H1 (cell line): ENCODE data around the gene PEPD. TPM values are rescaled to one million over a fixed set of nuclear protein-coding genes. Genes with fewer than 3 reads are reported as not detected.
A peak's percentile ranks its signal among the peaks of the same experiment; 100 is the strongest.

Experiments used
- CTCF ChIA-PET: fragments of 300-600 bp; sonication (Branson Sonifier 250); formaldehyde crosslinking; loops from one replicate; lab custom pipeline; 2021; ENCODE audit not compliant: partially characterized antibody; lab: Charles Lee
- POLR2A ChIA-PET: fragments of 300-600 bp; sonication (Branson Sonifier 250); formaldehyde crosslinking; loops from one replicate; lab custom pipeline; 2021; ENCODE audit warnings: inconsistent platforms; ENCODE audit not compliant: partially characterized antibody; lab: Charles Lee
- DNase-seq, 2 experiments: peaks; one replicate each; pipeline versions ENCODE4 v3.0.0 to v3.0.0-alpha.2; 2010 to 2022; ENCODE audit warnings: low spot score in 2 of 2, low read depth in 1 of 2, mixed read lengths in 1 of 2
- FAIRE-seq: peaks from 2 replicates; lab custom pipeline; 2011; peaks lifted over from hg19 to GRCh38; lab: Jason Lieb, UNC
- H2AFZ ChIP-seq: 2 replicates; pipeline ENCODE4 v1.8.1; 2012; ENCODE audit warnings: low read length, inconsistent platforms
- H2AK5ac ChIP-seq: 2 replicates; pipeline ENCODE4 v1.6.1; 2013; ENCODE audit warnings: low read depth, low read length
- H2BK120ac ChIP-seq: replicated peaks from 2 replicates; pipeline ENCODE3; 2013; ENCODE audit warnings: low read depth, low read length, inconsistent platforms
- H2BK12ac ChIP-seq: 2 replicates; pipeline ENCODE4 v1.6.1; 2013; ENCODE audit warnings: low read depth, low read length
- H2BK15ac ChIP-seq: 2 replicates; pipeline ENCODE4 v1.6.1; 2013; ENCODE audit warnings: low read length
- H2BK20ac ChIP-seq: 2 replicates; pipeline ENCODE4 v1.6.1; 2013; ENCODE audit warnings: low read length
- H2BK5ac ChIP-seq: 2 replicates; pipeline ENCODE4 v1.6.1; 2013; ENCODE audit warnings: low read depth, low read length
- H3K14ac ChIP-seq: 2 replicates; pipeline ENCODE4 v1.6.1; 2013; ENCODE audit warnings: inconsistent platforms; ENCODE audit not compliant: insufficient read length
- H3K18ac ChIP-seq: 2 replicates; pipeline ENCODE4 v1.6.1; 2013; ENCODE audit warnings: low read length; ENCODE audit errors: extremely low read depth
- H3K23ac ChIP-seq: 2 replicates; pipeline ENCODE4 v1.6.1; 2013; ENCODE audit warnings: inconsistent platforms; ENCODE audit not compliant: insufficient read length
- H3K23me2 ChIP-seq: 2 replicates; pipeline ENCODE4 v1.6.1; 2013; ENCODE audit warnings: low read depth, low read length
- H3K27ac ChIP-seq: 2 replicates; pipeline ENCODE4 v1.6.1; 2011; ENCODE audit warnings: low read depth, low read length, inconsistent platforms
- H3K27me3 ChIP-seq, 4 experiments: replicated peaks in 1 of 4; 1 replicate in 1 of 4; 2 replicates in 3 of 4; pipeline versions ENCODE4 v1.6.1 to v1.8.1; 2011 to 2013; ENCODE audit warnings: low read length in 3 of 4, mild to moderate bottlenecking in 3 of 4, inconsistent platforms in 2 of 4, mixed read lengths in 2 of 4, moderate library complexity in 1 of 4; ENCODE audit not compliant: control insufficient read depth in 3 of 4, insufficient read depth in 3 of 4; ENCODE audit errors: extremely low read depth in 1 of 4
- H3K36me3 ChIP-seq, 4 experiments: 2 replicates each; pipeline versions ENCODE4 v1.6.1 to v1.8.1; 2011 to 2013; ENCODE audit warnings: mild to moderate bottlenecking in 4 of 4, low read length in 3 of 4, moderate library complexity in 2 of 4, control low read depth in 1 of 4, inconsistent platforms in 1 of 4; ENCODE audit not compliant: insufficient read depth in 4 of 4, control insufficient read depth in 2 of 4
- H3K4ac ChIP-seq: replicated peaks from 2 replicates; pipeline ENCODE3; 2013; ENCODE audit warnings: low read length, low read depth, mixed read lengths, inconsistent platforms; ENCODE audit not compliant: insufficient read length
- H3K4me1 ChIP-seq, 4 experiments: replicated peaks in 1 of 4; 1 replicate in 1 of 4; 2 replicates in 3 of 4; pipeline versions ENCODE4 v1.6.1 to v1.8.1; 2011 to 2013; ENCODE audit warnings: low read length in 3 of 4, inconsistent platforms in 2 of 4, mixed read lengths in 1 of 4; ENCODE audit not compliant: insufficient read depth in 4 of 4, control insufficient read depth in 3 of 4
- H3K4me2 ChIP-seq, 2 experiments: 2 replicates each; pipeline versions ENCODE4 v1.6.1 to v1.8.1; 2011 to 2013; ENCODE audit warnings: low read depth in 2 of 2, low read length in 2 of 2, control low read depth in 1 of 2, inconsistent platforms in 1 of 2, mild to moderate bottlenecking in 1 of 2; ENCODE audit not compliant: insufficient read depth in 1 of 2
- H3K4me3 ChIP-seq, 4 experiments: fragments of 200-600, 300-600 bp in 1 of 4; sonication (generic), shearing (Covaris generic), sonication (Bioruptor Twin) in 1 of 4; 2 replicates each; pipeline versions ENCODE4 v1.5.1 to v1.8.1; 2011 to 2016; ENCODE audit warnings: low read length in 4 of 4, low read depth in 3 of 4, control low read depth in 2 of 4, inconsistent platforms in 2 of 4, mild to moderate bottlenecking in 2 of 4, mixed read lengths in 1 of 4, moderate library complexity in 1 of 4; ENCODE audit not compliant: insufficient read depth in 2 of 4; ENCODE audit errors: extremely low read depth in 1 of 4
- H3K56ac ChIP-seq: replicated peaks from 2 replicates; pipeline ENCODE3; 2013; ENCODE audit warnings: low read depth, mild to moderate bottlenecking, mixed read lengths, low read length, inconsistent platforms; ENCODE audit not compliant: insufficient read length
- H3K79me1 ChIP-seq: 2 replicates; pipeline ENCODE4 v1.6.1; 2013; ENCODE audit warnings: low read depth, low read length, control low read depth
- H3K79me2 ChIP-seq, 2 experiments: 2 replicates each; pipeline versions ENCODE4 v1.6.1 to v1.8.1; 2012 to 2013; ENCODE audit warnings: low read length in 2 of 2, mild to moderate bottlenecking in 2 of 2, inconsistent platforms in 1 of 2; ENCODE audit not compliant: insufficient read depth in 2 of 2, control insufficient read depth in 1 of 2
- H3K9ac ChIP-seq, 4 experiments: replicated peaks in 1 of 4; 1 replicate in 1 of 4; 2 replicates in 3 of 4; pipeline versions ENCODE4 v1.6.1 to v1.8.1; 2011 to 2013; ENCODE audit warnings: low read depth in 3 of 4, low read length in 3 of 4, control low read depth in 2 of 4, mild to moderate bottlenecking in 2 of 4, moderate library complexity in 2 of 4, inconsistent platforms in 1 of 4; ENCODE audit errors: extremely low read depth in 1 of 4
- H3K9me3 ChIP-seq, 2 experiments: 2 replicates each; pipeline versions ENCODE4 v1.6.1 to v1.8.1; 2012 to 2013; ENCODE audit warnings: mild to moderate bottlenecking in 2 of 2, moderate library complexity in 2 of 2, control low read depth in 1 of 2, inconsistent platforms in 1 of 2, low read depth in 1 of 2, low read length in 1 of 2, mixed read lengths in 1 of 2; ENCODE audit not compliant: insufficient read depth in 2 of 2
- H4K20me1 ChIP-seq, 2 experiments: replicated peaks in 1 of 2; 2 replicates each; pipeline versions ENCODE3 to v1.8.1; 2011 to 2013; ENCODE audit warnings: inconsistent platforms in 2 of 2, low read length in 2 of 2, mild to moderate bottlenecking in 1 of 2; ENCODE audit not compliant: insufficient read depth in 2 of 2, control insufficient read depth in 1 of 2
- H4K5ac ChIP-seq: 2 replicates; pipeline ENCODE4 v1.6.1; 2013; ENCODE audit warnings: low read length, low read depth, mixed read lengths, inconsistent platforms; ENCODE audit not compliant: insufficient read length
- H4K8ac ChIP-seq: 2 replicates; pipeline ENCODE4 v1.8.0; 2013; ENCODE audit warnings: mild to moderate bottlenecking, moderate library complexity, low read length, inconsistent platforms; ENCODE audit not compliant: insufficient read depth; ENCODE audit errors: extremely low read depth
- H4K91ac ChIP-seq: replicated peaks from 2 replicates; pipeline ENCODE3; 2013; ENCODE audit warnings: low read length, mixed read lengths, inconsistent platforms; ENCODE audit not compliant: insufficient read length
- CTCF ChIP-seq, 3 experiments: IDR thresholded peaks; 1 replicate in 2 of 3; 2 replicates in 1 of 3; pipeline versions ENCODE4 v1.5.1 to v1.6.1; 2011; ENCODE audit warnings: low read length in 3 of 3, mild to moderate bottlenecking in 3 of 3, inconsistent platforms in 2 of 3, low read depth in 1 of 3, moderate library complexity in 1 of 3; ENCODE audit not compliant: insufficient read depth in 1 of 3; ENCODE audit errors: control extremely low read depth in 1 of 3
- HDAC6 ChIP-seq: IDR thresholded peaks from one replicate; pipeline ENCODE4 v1.7.1; 2012; ENCODE audit warnings: low read depth, mild to moderate bottlenecking, inconsistent platforms, low read length, moderate library complexity
- JUND ChIP-seq: IDR thresholded peaks from 2 replicates; pipeline ENCODE4 v1.6.1; 2011; ENCODE audit warnings: mild to moderate bottlenecking, improper control_type of control experiment, low read length
- POU5F1 ChIP-seq: IDR thresholded peaks from 2 replicates; pipeline ENCODE4 v1.6.1; 2011; ENCODE audit warnings: low read depth, mild to moderate bottlenecking, low read length, moderate library complexity
- RFX5 ChIP-seq: IDR thresholded peaks from 2 replicates; pipeline ENCODE4 v1.6.1; 2011; ENCODE audit warnings: low read depth, low read length, improper control_type of control experiment, borderline replicate concordance
- TEAD4 ChIP-seq: IDR thresholded peaks from 2 replicates; pipeline ENCODE4 v1.6.1; 2012; ENCODE audit warnings: low read depth, low read length, inconsistent platforms, mixed read lengths
- WGBS, 2 experiments: shearing (Covaris generic) in 1 of 2; methylation state at CpG; one replicate each; pipeline versions ENCODE4 v1.1.6 to v1.1.7; 2013 to 2015; ENCODE audit warnings: low lambda C conversion rate in 2 of 2, mixed read lengths in 2 of 2, inconsistent platforms in 1 of 2, low coverage in 1 of 2, missing lambda C conversion rate in 1 of 2; ENCODE audit not compliant: insufficient replicate concordance in 2 of 2, insufficient coverage in 1 of 2, insufficient read length in 1 of 2; ENCODE audit errors: extremely low coverage in 1 of 2, missing lambda C conversion rate in 1 of 2; 5-methylcytosine and 5-hydroxymethylcytosine counted together
- polyA plus RNA-seq, 7 experiments: library from polyadenylated mRNA; depleted of rRNA in 3 of 7; stranded (reverse) in 5 of 7; unstranded in 2 of 7; fragments of >200 nt in 5 of 7; fragments of 200-250 nt in 2 of 7; gene quantifications; 1 replicate in 5 of 7; 2 replicates in 1 of 7; 4 replicates in 1 of 7; pipeline versions ENCODE4 v1.2.1 to v1.2.3, GENCODE V29; 2011 to 2013; ENCODE audit warnings: missing spikeins in 2 of 7, mixed read lengths in 2 of 7
- total RNA-seq: library from RNA; stranded (reverse); fragmentation: NEBNext Ultra II Directional; extraction: Animal tissue kit (Norgen Biotek cat#: 25700); gene quantifications from 2 replicates; pipeline ENCODE4 v1.2.1, GENCODE V29; 2021

The PEPD gene
- total and polyA plus RNA-seq, 2 of the 8 experiments (the other 6 are each of a cell fraction or from before 2014, with no cell fraction given): 84.1 to 178 TPM

- H3K27me3 ChIP-seq: no peaks in the 10 kb centered on the region
- no peak overlapping the region for H2BK20ac ChIP-seq
- POLR2A ChIA-PET: interaction anchor here (10.4 kb wide), 1 partner anchor 20 kb away, joined by 87 read pairs; the partner anchor contains the start of gene CEBPG
- H2AFZ ChIP-seq: no peak overlapping the region
- no peak overlapping the region for H3K4me3 ChIP-seq
- no peaks in the 10 kb centered on the region for H3K79me2 ChIP-seq
- H3K18ac ChIP-seq: no peak overlapping the region; the same call in 1 of the 2 replicates
- H4K91ac ChIP-seq: no peak overlapping the region
- H3K79me1 ChIP-seq: peaks cover 4% of the 10 kb centered on the region; the same call in 1 of the 2 replicates
- no peak overlapping the region for H2BK120ac ChIP-seq
- no peak overlapping the region for H3K9ac ChIP-seq
- no peak overlapping the region for H2BK5ac ChIP-seq
- no peaks in the 10 kb centered on the region for H3K9me3 ChIP-seq
- H3K4me2 ChIP-seq: no peak overlapping the region
- no peak overlapping the region for H4K5ac ChIP-seq
- no peak for DNase-seq
- CTCF ChIA-PET: interaction anchor here (0.7 to 24.5 kb wide), 8 partner anchors 9 to 201 kb away, joined by 3 to 426 read pairs (median 3); no protein-coding TSS in a partner anchor
- no peak for TF ChIP-seq CTCF (IDR thresholded peaks at IDR 0.05; ENCODE audit: control extremely low read depth in 1 of 3, insufficient read depth in 1 of 3, low read depth in 1 of 3, low read length in 3 of 3)
- TF ChIP-seq HDAC6: no peak
- no peak for TF ChIP-seq POU5F1
- TF ChIP-seq JUND: no peak
- TF ChIP-seq RFX5: no peak
- TF ChIP-seq TEAD4: no peak
- TF ChIP-seq, all 59 proteins: peak for 0
- FAIRE-seq: no peak
- no peak overlapping the region for H3K14ac ChIP-seq
- no peak overlapping the region for H2BK15ac ChIP-seq
- peaks cover 0 to 11% (median 8%) of the 10 kb centered on the region in 4 experiments; a peak in 4 of 7 replicates for H3K4me1 ChIP-seq
- peak overlapping the region; percentile 11; the same call in 1 of the 2 replicates for H4K8ac ChIP-seq
- H3K56ac ChIP-seq: no peak overlapping the region
- no peak overlapping the region for H3K4ac ChIP-seq
- peaks cover 4 to 17% of the 10 kb centered on the region in 2 experiments for H4K20me1 ChIP-seq
- peaks cover 0 to 3% (median 0%) of the 10 kb centered on the region in 4 experiments; a peak in 1 of 8 replicates for H3K36me3 ChIP-seq
- H3K23me2 ChIP-seq: no peaks in the 10 kb centered on the region
- no peak overlapping the region for H3K23ac ChIP-seq
- no peak overlapping the region for H2BK12ac ChIP-seq
- 84% methylated on average over 33 of the region's 39 CpGs; no CpG with 5 or more reads in 1 of the 2 experiments for WGBS, 2 experiments
- no peak overlapping the region for H3K27ac ChIP-seq
- H2AK5ac ChIP-seq: 0 out of 2 replicates have a peak overlapping the region, but pooled peaks have one; percentile 13
Observed at GRCh38 chr19:33392341-33393285, 129.0 kb downstream of the PEPD start.
